HepG2 (cell line): ENCODE results near the gene CARD8. TPM values are rescaled to one million over a fixed set of nuclear protein-coding genes. Genes with fewer than 3 reads are reported as not detected.

Source experiments
- CCAR2 ChIP-seq: fragments of 200-400 bp; formaldehyde crosslinking; optimal IDR thresholded peaks from 2 replicates; pipeline ENCODE3; 2018; ENCODE audit warnings: low read depth, mild to moderate bottlenecking, low read length, moderate library complexity
- CREB1 ChIP-seq, 2 experiments: fragments of 450-650 bp in 1 of 2; IDR thresholded peaks; 2 replicates each; pipeline ENCODE4 v1.6.1; 2016 to 2017; ENCODE audit warnings: control low read depth in 1 of 2, mild to moderate bottlenecking in 1 of 2, missing compliant biosample characterization in 1 of 2, missing genetic modification characterization in 1 of 2
- GABPB1 ChIP-seq: IDR thresholded peaks from 2 replicates; pipeline ENCODE4 v1.6.1; 2016; ENCODE audit warnings: mild to moderate bottlenecking, missing genetic modification reagents, moderate library complexity, missing compliant biosample characterization
- MZF1 ChIP-seq: sonication (generic); formaldehyde crosslinking; IDR thresholded peaks from 2 replicates; pipeline ENCODE4 v1.8.1; 2023; ENCODE audit warnings: mild to moderate bottlenecking, missing genetic modification reagents, borderline replicate concordance
- RARA ChIP-seq: IDR thresholded peaks from 2 replicates; pipeline ENCODE4 v1.6.1; 2016; ENCODE audit warnings: missing genetic modification reagents, missing compliant biosample characterization
- RBM22 ChIP-seq: fragments of 200-400 bp; formaldehyde crosslinking; optimal IDR thresholded peaks from 2 replicates; pipeline ENCODE3; 2017; ENCODE audit warnings: mild to moderate bottlenecking, low read length, moderate library complexity
- TMF1 ChIP-seq: sonication (generic); formaldehyde crosslinking; IDR thresholded peaks from 2 replicates; pipeline ENCODE4 v1.8.1; 2022; ENCODE audit warnings: low read depth, missing genetic modification reagents
- XRCC5 ChIP-seq: fragments of 200-400 bp; formaldehyde crosslinking; optimal IDR thresholded peaks from 2 replicates; pipeline ENCODE3; 2017; ENCODE audit warnings: mild to moderate bottlenecking, low read length
- YY1 ChIP-seq: IDR thresholded peaks from 2 replicates; pipeline ENCODE4 v1.6.1; 2011; ENCODE audit warnings: low read length, low read depth, moderate library complexity, mild to moderate bottlenecking; ENCODE audit not compliant: insufficient read depth, insufficient replicate concordance
- ZNF235 ChIP-seq: sonication (generic); formaldehyde crosslinking; IDR thresholded peaks from 2 replicates; pipeline ENCODE4 v1.8.1; 2023; ENCODE audit warnings: mild to moderate bottlenecking, missing genetic modification reagents, borderline replicate concordance
- ZNF3 ChIP-seq: IDR thresholded peaks from 2 replicates; pipeline ENCODE4 v1.7.0; 2017; ENCODE audit warnings: inconsistent platforms
- ZNF33B ChIP-seq: sonication (generic); formaldehyde crosslinking; IDR thresholded peaks from 2 replicates; pipeline ENCODE4 v1.5.1; 2020; ENCODE audit warnings: mild to moderate bottlenecking, missing genetic modification reagents
- ZNF34 ChIP-seq: sonication (generic); formaldehyde crosslinking; IDR thresholded peaks from 2 replicates; pipeline ENCODE4 v1.4.0; 2020; ENCODE audit warnings: mild to moderate bottlenecking, missing genetic modification reagents, borderline replicate concordance
- ZNF615 ChIP-seq: sonication (generic); formaldehyde crosslinking; IDR thresholded peaks from 2 replicates; pipeline ENCODE4 v1.5.0; 2020; ENCODE audit warnings: mild to moderate bottlenecking, missing genetic modification reagents, borderline replicate concordance
- ZNF761 ChIP-seq: sonication (generic); formaldehyde crosslinking; conservative IDR thresholded peaks from 2 replicates; pipeline ENCODE4 v1.4.0; 2020; ENCODE audit warnings: mild to moderate bottlenecking, missing genetic modification reagents
- ZZZ3 ChIP-seq: sonication (generic); formaldehyde crosslinking; IDR thresholded peaks from 2 replicates; pipeline ENCODE4 v1.4.0; 2020; ENCODE audit warnings: missing genetic modification reagents, mild to moderate bottlenecking, borderline replicate concordance
- polyA plus RNA-seq, 8 experiments: library from polyadenylated mRNA; depleted of rRNA in 3 of 8; stranded (reverse) in 7 of 8; unstranded in 1 of 8; fragments of >200 nt; fragmentation: Illumina TruSeq in 4 of 8; extraction: Trizol in 4 of 8; gene quantifications; 2 replicates each; pipeline versions ENCODE4 v1.2.1 to v1.2.3, GENCODE V29; 2011 to 2016; ENCODE audit warnings: low read depth in 4 of 8, missing spikeins in 1 of 8, mixed read lengths in 1 of 8; ENCODE audit not compliant: insufficient read depth in 1 of 8
- total RNA-seq, 5 experiments: library from RNA; depleted of rRNA; stranded (reverse); fragments of >200 nt; fragmentation: Illumina TruSeq; extraction: Trizol; gene quantifications; 2 replicates each; pipeline ENCODE4 v1.2.3, GENCODE V29; 2016; ENCODE audit warnings: low read depth in 1 of 5
- TF ChIP-seq, protein P1 (sequence below): IDR thresholded peaks from 2 replicates; pipeline ENCODE4 v1.6.1; 2016; ENCODE audit warnings: low read depth, borderline replicate concordance
- TF ChIP-seq, protein P2 (sequence below): IDR thresholded peaks from 2 replicates; pipeline ENCODE4 v1.6.1; 2018; ENCODE audit warnings: missing genetic modification reagents, mild to moderate bottlenecking, missing compliant biosample characterization
- TF ChIP-seq, protein P3 (sequence below): sonication (generic); formaldehyde crosslinking; IDR thresholded peaks from 2 replicates; pipeline ENCODE4 v1.4.0; 2020; ENCODE audit warnings: low read depth, missing genetic modification reagents
- TF ChIP-seq, protein P4 (sequence below): sonication (generic); formaldehyde crosslinking; conservative IDR thresholded peaks from 2 replicates; pipeline ENCODE4 v1.4.0; 2020; ENCODE audit warnings: mild to moderate bottlenecking, missing genetic modification reagents, moderate library complexity

Gene CARD8
- total and polyA plus RNA-seq, 2 of the 13 experiments (the other 11 are each of a cell fraction or from before 2014, with no cell fraction given), result 15.0 to 19.2 TPM

DNA sequence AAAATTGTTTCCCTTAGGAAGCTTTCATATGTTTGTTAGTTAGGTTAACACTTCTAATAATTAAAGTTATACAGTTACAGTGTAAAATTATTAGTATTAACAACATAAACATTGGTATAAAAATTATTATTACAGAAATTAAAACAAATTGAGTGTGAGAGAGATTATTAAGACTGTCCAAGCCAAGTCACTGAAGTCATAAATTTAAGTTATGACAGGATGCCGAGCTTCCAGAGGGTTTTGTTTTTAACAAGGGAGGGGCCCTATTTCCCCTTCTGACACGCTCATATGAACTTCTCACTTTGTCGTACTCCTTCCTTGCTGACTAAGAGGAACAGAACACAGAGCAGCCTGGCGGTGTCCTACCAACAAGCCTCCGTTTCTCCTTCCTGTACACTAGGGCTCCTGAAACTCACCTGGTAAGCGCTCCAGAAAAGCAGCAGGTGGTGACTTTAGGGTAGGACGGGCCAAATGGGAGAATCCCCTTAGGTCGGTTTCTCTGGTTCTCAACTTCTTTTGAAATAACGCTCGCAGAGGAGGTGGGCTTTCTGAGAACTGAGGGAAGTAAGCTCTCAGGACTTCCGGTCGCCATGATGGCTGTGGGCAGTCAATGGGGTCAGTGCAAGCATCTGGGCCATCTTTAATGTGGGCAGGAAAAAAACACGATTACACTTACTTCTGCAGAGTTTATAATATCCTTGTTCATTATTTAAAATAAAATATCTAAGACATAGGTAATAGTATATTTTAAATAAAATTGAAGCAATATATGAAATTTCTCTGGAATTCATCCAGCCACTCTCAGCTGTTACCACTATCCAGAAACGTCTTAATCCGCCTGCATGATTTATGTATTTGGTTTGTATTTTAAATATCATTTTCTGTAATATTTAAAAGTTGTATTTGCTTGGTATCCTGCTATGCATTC lies at the start of gene CARD8 (continued):
- no peak for TF ChIP-seq CCAR2
- TF ChIP-seq ZNF33B (CRISPR knock-in tag), result no peak
- TF ChIP-seq RBM22, result no peak
- peak; percentile 13; the same call in 1 of the 2 replicates for TF ChIP-seq RARA (CRISPR knock-in tag)
- no peak for TF ChIP-seq ZNF34
- TF ChIP-seq GABPB1 (CRISPR knock-in tag), result peak; percentile 89
- no peak for TF ChIP-seq ZNF235 (CRISPR knock-in tag)
- TF ChIP-seq, protein P1, sequence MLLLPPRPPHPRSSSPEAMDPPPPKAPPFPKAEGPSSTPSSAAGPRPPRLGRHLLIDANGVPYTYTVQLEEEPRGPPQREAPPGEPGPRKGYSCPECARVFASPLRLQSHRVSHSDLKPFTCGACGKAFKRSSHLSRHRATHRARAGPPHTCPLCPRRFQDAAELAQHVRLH (CRISPR knock-in tag), result peak; percentile 29; the same call in 1 of the 2 replicates
- TF ChIP-seq ZNF615 (CRISPR knock-in tag), result no peak
- TF ChIP-seq, protein P2, sequence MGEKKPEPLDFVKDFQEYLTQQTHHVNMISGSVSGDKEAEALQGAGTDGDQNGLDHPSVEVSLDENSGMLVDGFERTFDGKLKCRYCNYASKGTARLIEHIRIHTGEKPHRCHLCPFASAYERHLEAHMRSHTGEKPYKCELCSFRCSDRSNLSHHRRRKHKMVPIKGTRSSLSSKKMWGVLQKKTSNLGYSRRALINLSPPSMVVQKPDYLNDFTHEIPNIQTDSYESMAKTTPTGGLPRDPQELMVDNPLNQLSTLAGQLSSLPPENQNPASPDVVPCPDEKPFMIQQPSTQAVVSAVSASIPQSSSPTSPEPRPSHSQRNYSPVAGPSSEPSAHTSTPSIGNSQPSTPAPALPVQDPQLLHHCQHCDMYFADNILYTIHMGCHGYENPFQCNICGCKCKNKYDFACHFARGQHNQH, result peak; percentile 63; the same call in 1 of the 2 replicates
- TF ChIP-seq ZNF3 (CRISPR knock-in tag), result no peak
- no peak for TF ChIP-seq ZNF761 (CRISPR knock-in tag)
- 0 out of 2 replicates have a peak, but pooled peaks have one; percentile 39 for TF ChIP-seq TMF1 (CRISPR knock-in tag)
- TF ChIP-seq ZZZ3 (CRISPR knock-in tag), result no peak
- no peak for TF ChIP-seq CREB1 (IDR thresholded peaks at IDR 0.05)
- peak; percentile 77 for TF ChIP-seq CREB1 (CRISPR knock-in tag; IDR thresholded peaks at IDR 0.05)
- TF ChIP-seq MZF1 (CRISPR knock-in tag), result no peak
- TF ChIP-seq XRCC5, result peak; percentile 51
- peak; percentile 100 for TF ChIP-seq YY1
- TF ChIP-seq, protein P3, sequence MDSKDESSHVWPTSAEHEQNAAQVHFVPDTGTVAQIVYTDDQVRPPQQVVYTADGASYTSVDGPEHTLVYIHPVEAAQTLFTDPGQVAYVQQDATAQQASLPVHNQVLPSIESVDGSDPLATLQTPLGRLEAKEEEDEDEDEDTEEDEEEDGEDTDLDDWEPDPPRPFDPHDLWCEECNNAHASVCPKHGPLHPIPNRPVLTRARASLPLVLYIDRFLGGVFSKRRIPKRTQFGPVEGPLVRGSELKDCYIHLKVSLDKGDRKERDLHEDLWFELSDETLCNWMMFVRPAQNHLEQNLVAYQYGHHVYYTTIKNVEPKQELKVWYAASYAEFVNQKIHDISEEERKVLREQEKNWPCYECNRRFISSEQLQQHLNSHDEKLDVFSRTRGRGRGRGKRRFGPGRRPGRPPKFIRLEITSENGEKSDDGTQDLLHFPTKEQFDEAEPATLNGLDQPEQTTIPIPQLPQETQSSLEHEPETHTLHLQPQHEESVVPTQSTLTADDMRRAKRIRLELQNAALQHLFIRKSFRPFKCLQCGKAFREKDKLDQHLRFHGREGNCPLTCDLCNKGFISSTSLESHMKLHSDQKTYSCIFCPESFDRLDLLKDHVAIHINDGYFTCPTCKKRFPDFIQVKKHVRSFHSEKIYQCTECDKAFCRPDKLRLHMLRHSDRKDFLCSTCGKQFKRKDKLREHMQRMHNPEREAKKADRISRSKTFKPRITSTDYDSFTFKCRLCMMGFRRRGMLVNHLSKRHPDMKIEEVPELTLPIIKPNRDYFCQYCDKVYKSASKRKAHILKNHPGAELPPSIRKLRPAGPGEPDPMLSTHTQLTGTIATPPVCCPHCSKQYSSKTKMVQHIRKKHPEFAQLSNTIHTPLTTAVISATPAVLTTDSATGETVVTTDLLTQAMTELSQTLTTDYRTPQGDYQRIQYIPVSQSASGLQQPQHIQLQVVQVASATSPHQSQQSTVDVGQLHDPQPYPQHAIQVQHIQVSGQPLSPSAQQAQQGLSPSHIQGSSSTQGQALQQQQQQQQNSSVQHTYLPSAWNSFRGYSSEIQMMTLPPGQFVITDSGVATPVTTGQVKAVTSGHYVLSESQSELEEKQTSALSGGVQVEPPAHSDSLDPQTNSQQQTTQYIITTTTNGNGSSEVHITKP (CRISPR knock-in tag), result no peak
- TF ChIP-seq, protein P4, sequence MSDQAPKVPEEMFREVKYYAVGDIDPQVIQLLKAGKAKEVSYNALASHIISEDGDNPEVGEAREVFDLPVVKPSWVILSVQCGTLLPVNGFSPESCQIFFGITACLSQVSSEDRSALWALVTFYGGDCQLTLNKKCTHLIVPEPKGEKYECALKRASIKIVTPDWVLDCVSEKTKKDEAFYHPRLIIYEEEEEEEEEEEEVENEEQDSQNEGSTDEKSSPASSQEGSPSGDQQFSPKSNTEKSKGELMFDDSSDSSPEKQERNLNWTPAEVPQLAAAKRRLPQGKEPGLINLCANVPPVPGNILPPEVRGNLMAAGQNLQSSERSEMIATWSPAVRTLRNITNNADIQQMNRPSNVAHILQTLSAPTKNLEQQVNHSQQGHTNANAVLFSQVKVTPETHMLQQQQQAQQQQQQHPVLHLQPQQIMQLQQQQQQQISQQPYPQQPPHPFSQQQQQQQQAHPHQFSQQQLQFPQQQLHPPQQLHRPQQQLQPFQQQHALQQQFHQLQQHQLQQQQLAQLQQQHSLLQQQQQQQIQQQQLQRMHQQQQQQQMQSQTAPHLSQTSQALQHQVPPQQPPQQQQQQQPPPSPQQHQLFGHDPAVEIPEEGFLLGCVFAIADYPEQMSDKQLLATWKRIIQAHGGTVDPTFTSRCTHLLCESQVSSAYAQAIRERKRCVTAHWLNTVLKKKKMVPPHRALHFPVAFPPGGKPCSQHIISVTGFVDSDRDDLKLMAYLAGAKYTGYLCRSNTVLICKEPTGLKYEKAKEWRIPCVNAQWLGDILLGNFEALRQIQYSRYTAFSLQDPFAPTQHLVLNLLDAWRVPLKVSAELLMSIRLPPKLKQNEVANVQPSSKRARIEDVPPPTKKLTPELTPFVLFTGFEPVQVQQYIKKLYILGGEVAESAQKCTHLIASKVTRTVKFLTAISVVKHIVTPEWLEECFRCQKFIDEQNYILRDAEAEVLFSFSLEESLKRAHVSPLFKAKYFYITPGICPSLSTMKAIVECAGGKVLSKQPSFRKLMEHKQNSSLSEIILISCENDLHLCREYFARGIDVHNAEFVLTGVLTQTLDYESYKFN (CRISPR knock-in tag), result no peak
